Chondrocyte (in vitro differentiated cells): ENCODE measurements around the gene SESN3. TPM values are rescaled to one million over a fixed set of nuclear protein-coding genes. Genes with fewer than 3 reads are reported as not detected.

Experiments used
- DNase-seq: peaks from one replicate; pipeline ENCODE4 v3.0.0; 2021; ENCODE audit warnings: mixed read lengths, low spot score
- H3K27ac Mint-ChIP-seq: one replicate; pipeline ENCODE4 v1.8.0; 2021; ENCODE audit warnings: mild to moderate bottlenecking, moderate library complexity, mixed read lengths; ENCODE audit not compliant: unreplicated experiment
- H3K27me3 Mint-ChIP-seq: 2 replicates; pipeline ENCODE4 v1.8.0; 2021; ENCODE audit warnings: low read depth, mixed read lengths
- H3K36me3 Mint-ChIP-seq: 2 replicates; pipeline ENCODE4 v1.8.0; 2021; ENCODE audit warnings: low read depth, mixed read lengths
- H3K4me1 Mint-ChIP-seq: 2 replicates; pipeline ENCODE4 v1.8.0; 2021; ENCODE audit warnings: low read depth, mild to moderate bottlenecking, mixed read lengths
- H3K4me3 Mint-ChIP-seq: one replicate; pipeline ENCODE4 v1.8.0; 2021; ENCODE audit warnings: mild to moderate bottlenecking, moderate library complexity, mixed read lengths; ENCODE audit not compliant: unreplicated experiment
- H3K9me3 Mint-ChIP-seq: 2 replicates; pipeline ENCODE4 v1.8.0; 2021; ENCODE audit warnings: low read depth, mixed read lengths
- CTCF ChIP-seq: fragments of 200-600 bp; sonication (generic); IDR thresholded peaks from 2 replicates; pipeline ENCODE4 v1.5.0; 2021; ENCODE audit warnings: antibody characterized with exemption, mild to moderate bottlenecking, moderate library complexity
- total RNA-seq: library from RNA; stranded (reverse); gene quantifications from 3 replicates; pipeline ENCODE4 v1.2.1, GENCODE V29; 2021

The SESN3 gene
- total RNA-seq, 1 donor from 2014 or later, result 104 TPM

- no peak overlapping the region for H3K27ac Mint-ChIP-seq
- H3K4me3 Mint-ChIP-seq, result no peak overlapping the region
- no peaks in the 10 kb centered on the region for H3K27me3 Mint-ChIP-seq
- DNase-seq, result no peak
- peaks cover 9% of the 10 kb centered on the region for H3K4me1 Mint-ChIP-seq
- peaks cover 5% of the 10 kb centered on the region for H3K9me3 Mint-ChIP-seq
- peaks cover 4% of the 10 kb centered on the region for H3K36me3 Mint-ChIP-seq
- no peak for TF ChIP-seq CTCF
These were observed 107.4 kb downstream of the SESN3 start for GRCh38 chr11:95123556-95123955.

- DNase-seq, result no peak
- peaks cover 9% of the 10 kb centered on the region for H3K4me1 Mint-ChIP-seq
- no peaks in the 10 kb centered on the region for H3K27me3 Mint-ChIP-seq
- TF ChIP-seq CTCF, result no peak
- H3K27ac Mint-ChIP-seq, result no peak overlapping the region
- no peak overlapping the region for H3K4me3 Mint-ChIP-seq
- H3K9me3 Mint-ChIP-seq, result peaks cover 14% of the 10 kb centered on the region
- peaks cover 2% of the 10 kb centered on the region for H3K36me3 Mint-ChIP-seq
These were observed 109.3 kb downstream of the SESN3 start for GRCh38 chr11:95121698-95122097.

- no peaks in the 10 kb centered on the region for H3K27me3 Mint-ChIP-seq
- H3K27ac Mint-ChIP-seq, result no peak overlapping the region
- DNase-seq, result no peak
- peaks cover 14% of the 10 kb centered on the region for H3K9me3 Mint-ChIP-seq
- H3K4me3 Mint-ChIP-seq, result no peak overlapping the region
- TF ChIP-seq CTCF, result no peak
- H3K4me1 Mint-ChIP-seq, result peaks cover 9% of the 10 kb centered on the region
- H3K36me3 Mint-ChIP-seq, result no peaks in the 10 kb centered on the region
These were observed 111.5 kb downstream of the SESN3 start for GRCh38 chr11:95119361-95120060.

- Mint-ChIP-seq H3K4me3 (no peak overlapping the region), H3K27ac (no peak overlapping the region), H3K4me1 (peaks cover 5% of the 10 kb centered on the region), H3K27me3 (no peaks in the 10 kb centered on the region), H3K36me3 (no peaks in the 10 kb centered on the region), H3K9me3 (peaks cover 14% of the 10 kb centered on the region)
- TF ChIP-seq CTCF, result no peak
- DNase-seq, result no peak
These were observed 115.4 kb downstream of the SESN3 start for GRCh38 chr11:95115597-95115996.

Other genes starting within 250 kb of the SESN3 start
- gene KDM4E, start 205.9 kb downstream of the SESN3 start, total RNA-seq, result not detected in 3 replicates
- not detected in 3 replicates for gene KDM4F, start 181.8 kb downstream of the SESN3 start, total RNA-seq
- 45.2 to 48.6 TPM (median 45.5 TPM) in 3 replicates for gene SRSF8, start 164.3 kb downstream of the SESN3 start, total RNA-seq
- gene ENDOD1, start 141.4 kb downstream of the SESN3 start, total RNA-seq, result 48.0 to 71.1 TPM (median 67.9 TPM) in 3 replicates